ENCODE results near the gene KRTAP4-3.
"Not testable (repeated sequence)": the region's sequence is repeated elsewhere in the genome, so short reads cannot be mapped to it uniquely, and the experiment has no call there.

Gene KRTAP4-3

GRCh38 chr17:41150026-41150425 lies 18.0 kb downstream of the KRTAP4-3 start:
- no peak for DNase-seq

GRCh38 chr17:41149652-41149985 lies 18.4 kb downstream of the KRTAP4-3 start, which contains the start of gene KRTAP4-5:
KRTAP4-5 (minus strand) TSS chr17:41149825; CDS start chr17:41149767, 58 bp downstream.
- no peak for DNase-seq

GRCh38 chr17:41148971-41149651 lies 18.9 kb downstream of the KRTAP4-3 start:
- DNase-seq = not testable (repeated sequence)

GRCh38 chr17:41147531-41148204 lies 20.4 kb downstream of the KRTAP4-3 start:
- no peak for DNase-seq

GRCh38 chr17:41145261-41145660 lies 22.8 kb downstream of the KRTAP4-3 start:
- DNase-seq = no peak

- DNase-seq = no peak
Observed at GRCh38 chr17:41144846-41145245, 23.2 kb downstream of the KRTAP4-3 start.

- DNase-seq = no peak
Observed at GRCh38 chr17:41141361-41141760, 26.7 kb downstream of the KRTAP4-3 start.

- no peak for DNase-seq
Observed at GRCh38 chr17:41140360-41141131, 27.5 kb downstream of the KRTAP4-3 start, which contains the start of gene KRTAP4-6. KRTAP4-6 (minus strand) TSS chr17:41140544; CDS start chr17:41140487, 57 bp downstream.

GRCh38 chr17:41139865-41140264 lies 28.2 kb downstream of the KRTAP4-3 start:
- not testable (repeated sequence) for DNase-seq

- no peak for DNase-seq
Observed at GRCh38 chr17:41133880-41134735, 33.9 kb downstream of the KRTAP4-3 start.

- no peak for DNase-seq
Observed at GRCh38 chr17:41131979-41132378, 36.0 kb downstream of the KRTAP4-3 start.

GRCh38 chr17:41127371-41127770 lies 40.6 kb downstream of the KRTAP4-3 start:
- DNase-seq = no peak

GRCh38 chr17:41126412-41126811 lies 41.6 kb downstream of the KRTAP4-3 start:
- no peak for DNase-seq

GRCh38 chr17:41125064-41125463 lies 43.0 kb downstream of the KRTAP4-3 start:
- DNase-seq = no peak

- DNase-seq = not testable (repeated sequence)
Observed at GRCh38 chr17:41123991-41124371, 44.0 kb downstream of the KRTAP4-3 start, which contains the start of gene KRTAP4-12. KRTAP4-12 (minus strand) TSS chr17:41124182; CDS start chr17:41124122, 60 bp downstream.

- DNase-seq = not testable (repeated sequence)
Observed at GRCh38 chr17:41123292-41123990, 44.6 kb downstream of the KRTAP4-3 start.

- no peak for DNase-seq
Observed at GRCh38 chr17:41121742-41122141, 46.3 kb downstream of the KRTAP4-3 start.

- not testable (repeated sequence) for DNase-seq
Observed at GRCh38 chr17:41119696-41120690, 48.0 kb downstream of the KRTAP4-3 start.

GRCh38 chr17:41118721-41119120 lies 49.3 kb downstream of the KRTAP4-3 start:
- DNase-seq = no peak

- not testable (repeated sequence) for DNase-seq
Observed at GRCh38 chr17:41117846-41118386, 50.1 kb downstream of the KRTAP4-3 start, which contains the start of gene KRTAP4-11. KRTAP4-11 (minus strand) TSS chr17:41118373; CDS start chr17:41118315, 58 bp downstream.
